ENCODE data around the gene TNNC1.

The TNNC1 gene

DNA sequence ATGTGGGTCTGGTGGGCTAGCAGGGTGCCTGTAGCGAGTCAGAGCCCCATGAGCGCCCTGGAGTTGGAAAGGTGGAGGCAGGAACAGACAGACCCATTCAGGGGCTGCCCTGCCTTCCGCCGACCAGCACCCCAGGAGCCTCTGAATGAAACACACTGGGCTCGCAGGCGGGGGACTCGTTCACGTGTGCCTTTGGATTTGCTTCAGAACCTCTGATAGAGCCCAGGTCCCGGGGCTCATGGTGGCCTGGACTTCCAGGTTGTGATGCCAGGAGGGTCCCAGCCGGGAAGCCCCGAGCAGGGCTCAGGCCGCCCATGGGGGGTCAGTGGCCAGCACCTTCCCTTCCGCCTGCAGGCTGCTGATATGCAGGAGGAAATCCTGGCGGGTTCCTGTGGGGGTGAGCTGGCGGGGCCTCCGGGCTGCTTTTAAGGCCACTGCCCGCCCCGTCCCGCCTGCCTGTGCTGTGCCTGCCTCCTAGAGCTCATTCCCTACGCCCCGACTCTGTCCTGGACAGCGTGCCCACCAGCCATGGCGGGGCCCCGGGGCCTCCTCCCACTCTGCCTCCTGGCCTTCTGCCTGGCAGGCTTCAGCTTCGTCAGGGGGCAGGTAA, 41.1 kb upstream of the TNNC1 start, which contains the start of gene STAB1:
Gene STAB1, plus strand, starts transcription at position 453 of the 610 bp plus-strand sequence. Its CDS starts 76 bp downstream, at position 529.
- H3K27ac ChIP-seq, result no peak within 1 kb of the TSS
- TF ChIP-seq, protein P1, sequence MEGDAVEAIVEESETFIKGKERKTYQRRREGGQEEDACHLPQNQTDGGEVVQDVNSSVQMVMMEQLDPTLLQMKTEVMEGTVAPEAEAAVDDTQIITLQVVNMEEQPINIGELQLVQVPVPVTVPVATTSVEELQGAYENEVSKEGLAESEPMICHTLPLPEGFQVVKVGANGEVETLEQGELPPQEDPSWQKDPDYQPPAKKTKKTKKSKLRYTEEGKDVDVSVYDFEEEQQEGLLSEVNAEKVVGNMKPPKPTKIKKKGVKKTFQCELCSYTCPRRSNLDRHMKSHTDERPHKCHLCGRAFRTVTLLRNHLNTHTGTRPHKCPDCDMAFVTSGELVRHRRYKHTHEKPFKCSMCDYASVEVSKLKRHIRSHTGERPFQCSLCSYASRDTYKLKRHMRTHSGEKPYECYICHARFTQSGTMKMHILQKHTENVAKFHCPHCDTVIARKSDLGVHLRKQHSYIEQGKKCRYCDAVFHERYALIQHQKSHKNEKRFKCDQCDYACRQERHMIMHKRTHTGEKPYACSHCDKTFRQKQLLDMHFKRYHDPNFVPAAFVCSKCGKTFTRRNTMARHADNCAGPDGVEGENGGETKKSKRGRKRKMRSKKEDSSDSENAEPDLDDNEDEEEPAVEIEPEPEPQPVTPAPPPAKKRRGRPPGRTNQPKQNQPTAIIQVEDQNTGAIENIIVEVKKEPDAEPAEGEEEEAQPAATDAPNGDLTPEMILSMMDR (IDR thresholded peaks at IDR 0.05), result no peak
- TF ChIP-seq ZFX (IDR thresholded peaks at IDR 0.05; ENCODE audit: borderline replicate concordance), result no peak

- no peak overlapping the region for H3K27ac ChIP-seq
- TF ChIP-seq, protein P1 (IDR thresholded peaks at IDR 0.05), result no peak
- no peak for TF ChIP-seq ZFX (IDR thresholded peaks at IDR 0.05; ENCODE audit: borderline replicate concordance)
Measured at GRCh38 chr3:52494445-52494844, 40.6 kb upstream of the TNNC1 start.

DNA sequence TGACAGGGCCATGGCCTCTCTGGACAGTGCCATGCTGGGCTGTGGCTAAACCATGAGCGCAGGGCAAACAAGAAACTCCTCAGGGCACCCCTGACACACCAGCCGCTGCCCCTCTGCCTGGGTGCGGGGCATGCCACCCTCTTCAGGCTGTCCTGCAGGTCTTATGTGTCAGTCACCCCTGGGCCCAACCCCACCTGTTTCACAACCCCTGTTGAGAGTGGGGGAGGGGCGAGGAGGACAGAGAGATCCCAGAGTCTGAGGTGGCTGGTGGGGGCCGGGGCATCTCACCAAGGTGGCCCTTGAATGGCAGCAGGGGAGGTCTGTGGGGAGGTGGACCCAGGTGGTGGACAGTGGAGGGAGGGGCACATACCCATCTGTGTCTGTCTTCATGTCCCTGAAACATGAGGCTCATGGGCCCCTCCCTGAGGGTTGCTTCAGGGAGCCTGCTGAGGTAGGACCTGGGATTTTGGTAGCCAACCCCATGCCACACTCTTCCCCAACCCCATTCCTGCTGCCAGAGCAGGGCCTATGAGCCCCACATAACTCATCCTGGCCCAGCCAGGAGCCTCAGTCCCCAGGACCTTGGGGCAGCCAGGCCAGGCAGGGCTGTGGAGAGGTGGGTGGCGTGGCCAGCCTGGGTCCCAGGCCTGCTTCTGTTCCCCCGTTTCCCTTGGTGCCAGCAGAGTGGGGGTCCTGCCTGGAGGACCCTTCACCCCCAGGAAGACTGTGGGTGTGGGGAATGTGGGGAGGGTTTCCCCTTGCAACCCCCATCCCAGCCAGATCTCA, 39.6 kb upstream of the TNNC1 start:
- TF ChIP-seq ZFX (IDR thresholded peaks at IDR 0.05; ENCODE audit: borderline replicate concordance), result no peak
- TF ChIP-seq, protein P1 (IDR thresholded peaks at IDR 0.05), result no peak
- no peak overlapping the region for H3K27ac ChIP-seq

- TF ChIP-seq, protein P1 (IDR thresholded peaks at IDR 0.05), result no peak
- TF ChIP-seq ZFX (IDR thresholded peaks at IDR 0.05; ENCODE audit: borderline replicate concordance), result no peak
- no peak overlapping the region for H3K27ac ChIP-seq
Measured at GRCh38 chr3:52492059-52492458, 38.2 kb upstream of the TNNC1 start.

GRCh38 chr3:52490939-52491526, 37.2 kb upstream of the TNNC1 start:
- TF ChIP-seq ZFX (IDR thresholded peaks at IDR 0.05; ENCODE audit: borderline replicate concordance), result no peak
- TF ChIP-seq, protein P1 (IDR thresholded peaks at IDR 0.05), result no peak
- H3K27ac ChIP-seq, result no peak overlapping the region

DNA sequence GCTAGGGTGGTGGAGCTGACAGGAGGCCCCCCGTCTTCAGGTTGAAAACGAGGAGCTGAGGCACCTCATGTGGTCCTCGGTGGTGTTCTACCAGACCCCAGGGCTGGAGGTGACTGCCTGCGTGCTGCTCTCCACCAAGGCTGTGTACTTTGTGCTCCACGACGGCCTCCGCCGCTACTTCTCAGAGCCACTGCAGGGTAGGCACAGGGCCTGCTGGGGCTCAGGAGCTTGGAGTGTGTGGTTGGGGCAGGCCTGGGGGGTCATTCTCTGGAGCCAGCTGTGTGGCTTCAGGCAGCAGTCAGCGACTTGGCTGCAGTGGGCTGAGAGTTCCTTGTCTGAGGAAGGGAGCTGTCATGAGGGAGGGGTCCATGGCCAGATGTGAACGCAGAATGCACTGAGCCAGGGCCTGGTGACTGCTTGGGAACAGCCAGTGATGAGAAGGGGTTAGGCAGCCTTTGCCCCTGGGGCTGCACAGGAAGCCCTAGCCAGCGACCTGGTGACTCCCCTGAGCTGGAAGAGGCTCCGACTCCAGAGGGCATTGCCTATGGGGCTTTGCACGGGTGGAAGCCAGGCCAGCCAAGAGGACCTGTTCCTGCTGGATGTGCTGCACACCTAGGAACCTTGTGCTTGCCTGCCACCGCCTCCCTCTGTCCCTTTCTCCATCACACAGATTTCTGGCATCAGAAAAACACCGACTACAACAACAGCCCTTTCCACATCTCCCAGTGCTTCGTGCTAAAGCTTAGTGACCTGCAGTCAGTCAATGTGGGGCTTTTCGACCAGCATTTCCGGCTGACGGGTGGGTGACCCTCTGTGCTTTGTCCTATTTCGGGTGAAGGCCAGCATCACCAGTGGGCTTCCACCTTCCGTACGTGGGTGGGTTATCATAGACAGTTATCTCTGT, 36.4 kb upstream of the TNNC1 start:
- TF ChIP-seq ZFX (IDR thresholded peaks at IDR 0.05; ENCODE audit: borderline replicate concordance), result no peak
- TF ChIP-seq, protein P1 (IDR thresholded peaks at IDR 0.05), result no peak
- no peak overlapping the region for H3K27ac ChIP-seq

All from 22Rv1 (cell line).